MM.1S (cell line): ENCODE measurements around the gene PCDH9.

Source experiments
- DNase-seq: peaks from one replicate; pipeline ENCODE4 v3.0.0-alpha.2; 2015
- H2AFZ ChIP-seq: fragments of 300-600 bp; sonication (generic); 2 replicates; pipeline ENCODE4 v1.6.0; 2016; ENCODE audit warnings: antibody characterized with exemption, low read length
- H3F3A ChIP-seq: fragments of 300-600 bp; sonication (generic); 2 replicates; pipeline ENCODE4 v1.6.1; 2016; ENCODE audit warnings: mild to moderate bottlenecking, antibody characterized with exemption, low read length, moderate library complexity, mixed read lengths; ENCODE audit not compliant: insufficient read depth
- H3K27ac ChIP-seq: fragments of 300-600 bp; sonication (generic); 2 replicates; pipeline ENCODE4 v1.5.1; 2016; ENCODE audit warnings: mild to moderate bottlenecking, low read length
- H3K27me3 ChIP-seq: fragments of 300-600 bp; sonication (generic); replicated peaks from 2 replicates; pipeline ENCODE4 v1.6.0; 2016; ENCODE audit warnings: low read length; ENCODE audit not compliant: insufficient read depth
- H3K36me3 ChIP-seq: fragments of 300-600 bp; sonication (generic); replicated peaks from 2 replicates; pipeline ENCODE4 v1.6.1; 2016; ENCODE audit warnings: mild to moderate bottlenecking, low read length, mixed read lengths; ENCODE audit not compliant: insufficient read depth
- H3K4me1 ChIP-seq: fragments of 300-600 bp; sonication (generic); 2 replicates; pipeline ENCODE4 v1.6.1; 2016; ENCODE audit warnings: low read length, mixed read lengths
- H3K4me2 ChIP-seq: fragments of 300-600 bp; sonication (generic); 2 replicates; pipeline ENCODE4 v1.6.0; 2016; ENCODE audit warnings: low read depth, low read length
- H3K4me3 ChIP-seq: fragments of 300-600 bp; sonication (generic); 2 replicates; pipeline ENCODE4 v1.5.1; 2016; ENCODE audit warnings: low read length, mixed read lengths
- H3K79me2 ChIP-seq: fragments of 300-600 bp; sonication (generic); 2 replicates; pipeline ENCODE4 v1.6.1; 2016; ENCODE audit warnings: mixed run types, low read length, mixed read lengths
- H3K9ac ChIP-seq: fragments of 300-600 bp; sonication (generic); 2 replicates; pipeline ENCODE4 v1.6.1; 2016; ENCODE audit warnings: low read length, mixed read lengths
- H3K9me2 ChIP-seq: fragments of 300-600 bp; sonication (generic); replicated peaks from 2 replicates; pipeline ENCODE4 v1.6.1; 2016; ENCODE audit warnings: mild to moderate bottlenecking, low read length, mixed read lengths; ENCODE audit not compliant: insufficient read depth
- H3K9me3 ChIP-seq: fragments of 300-600 bp; sonication (generic); replicated peaks from 2 replicates; pipeline ENCODE4 v1.6.1; 2016; ENCODE audit warnings: mild to moderate bottlenecking, low read length, mixed read lengths; ENCODE audit not compliant: insufficient read depth
- H4K20me1 ChIP-seq: fragments of 300-600 bp; sonication (generic); 2 replicates; pipeline ENCODE4 v1.6.1; 2016; ENCODE audit warnings: mild to moderate bottlenecking, low read length, moderate library complexity, mixed read lengths; ENCODE audit not compliant: insufficient read depth
- CTCF ChIP-seq: fragments of 300-600 bp; sonication (generic); IDR thresholded peaks from 2 replicates; pipeline ENCODE4 v1.5.1; 2016; ENCODE audit warnings: antibody characterized with exemption, low read length, mixed read lengths
- EZH2 ChIP-seq: fragments of 300-600 bp; sonication (generic); optimal IDR thresholded peaks from 2 replicates; pipeline ENCODE3; 2017; ENCODE audit warnings: low read depth, mild to moderate bottlenecking, antibody characterized with exemption, low read length, mixed read lengths
- EZH2phosphoT487 ChIP-seq: fragments of 300-600 bp; sonication (generic); IDR thresholded peaks from 2 replicates; pipeline ENCODE4 v1.6.1; 2018; ENCODE audit warnings: antibody characterized with exemption, low read length

Gene PCDH9

GRCh38 chr13:67275351-67275960 lies 45.3 kb upstream of the PCDH9 start:
- Histone ChIP-seq H3K9me3 (no peaks in the 10 kb centered on the region), H3K4me3 (no peak overlapping the region), H3K27me3 (no peaks in the 10 kb centered on the region), H3K79me2 (no peaks in the 10 kb centered on the region), H3K9me2 (no peaks in the 10 kb centered on the region), H3K36me3 (no peaks in the 10 kb centered on the region), H2AFZ (no peak overlapping the region), H4K20me1 (no peaks in the 10 kb centered on the region), H3K9ac (no peak overlapping the region), H3F3A (no peaks in the 10 kb centered on the region), H3K27ac (no peak overlapping the region; the same call in 1 of the 2 replicates), H3K4me2 (no peak overlapping the region), H3K4me1 (no peaks in the 10 kb centered on the region)
- TF ChIP-seq EZH2 (no peak), CTCF (no peak), EZH2phosphoT487 (no peak)
- DNase-seq = peak; percentile 48

- Histone ChIP-seq H4K20me1 (no peaks in the 10 kb centered on the region), H3K9me3 (no peaks in the 10 kb centered on the region), H3K4me1 (no peaks in the 10 kb centered on the region), H3F3A (no peaks in the 10 kb centered on the region), H2AFZ (no peak overlapping the region), H3K9ac (no peak overlapping the region), H3K9me2 (no peaks in the 10 kb centered on the region), H3K27ac (no peak overlapping the region), H3K79me2 (no peaks in the 10 kb centered on the region), H3K27me3 (no peaks in the 10 kb centered on the region), H3K36me3 (no peaks in the 10 kb centered on the region), H3K4me3 (no peak overlapping the region), H3K4me2 (no peak overlapping the region)
- TF ChIP-seq EZH2phosphoT487 = no peak
- no peak for TF ChIP-seq EZH2
- TF ChIP-seq CTCF = no peak
- no peak for DNase-seq
These were observed 42.9 kb upstream of the PCDH9 start for GRCh38 chr13:67273001-67273400.

GRCh38 chr13:67267136-67267535 lies 37.0 kb upstream of the PCDH9 start:
- no peak for TF ChIP-seq EZH2
- no peak for TF ChIP-seq EZH2phosphoT487
- TF ChIP-seq CTCF = no peak
- Histone ChIP-seq H3K4me2 (no peak overlapping the region), H3K27me3 (no peaks in the 10 kb centered on the region), H3K9me2 (no peaks in the 10 kb centered on the region), H3K9ac (no peak overlapping the region), H4K20me1 (no peaks in the 10 kb centered on the region), H3K27ac (no peak overlapping the region), H3F3A (no peaks in the 10 kb centered on the region), H3K4me1 (no peaks in the 10 kb centered on the region), H3K36me3 (no peaks in the 10 kb centered on the region), H3K79me2 (no peaks in the 10 kb centered on the region), H3K9me3 (no peaks in the 10 kb centered on the region), H2AFZ (no peak overlapping the region), H3K4me3 (no peak overlapping the region)
- DNase-seq = no peak
